GM23338 (cell line): ENCODE measurements around the gene GFRA1. TPM values are rescaled to one million over a fixed set of nuclear protein-coding genes. Genes with fewer than 3 reads are reported as not detected.

ENCODE experiments used
- ATAC-seq: fragments of 200-7000 bp; cut with Tn5 transposase; 3 replicates; pipeline ENCODE4 v1.9.1; 2020
- DNase-seq: peaks from one replicate; pipeline ENCODE4 v3.0.0-alpha.2; 2015; ENCODE audit warnings: low spot score
- H2AFZ ChIP-seq: fragments of 200-600 bp; sonication (generic); 2 replicates; pipeline ENCODE4 v1.8.0; 2016; ENCODE audit warnings: antibody characterized with exemption, mild to moderate bottlenecking, moderate library complexity
- H3F3A ChIP-seq: fragments of 200-600 bp; sonication (generic); replicated peaks from 2 replicates; pipeline ENCODE4 v1.8.0; 2017; ENCODE audit warnings: antibody characterized with exemption, mixed run types, low read depth
- H3K27ac ChIP-seq: fragments of 200-600 bp; sonication (generic); 2 replicates; pipeline ENCODE4 v1.6.1; 2016; ENCODE audit warnings: low read depth
- H3K27me3 ChIP-seq: fragments of 200-600 bp; sonication (generic); 2 replicates; pipeline ENCODE4 v1.8.0; 2016; ENCODE audit warnings: mild to moderate bottlenecking, mixed run types, moderate library complexity; ENCODE audit not compliant: insufficient read depth
- H3K36me3 ChIP-seq: fragments of 200-600 bp; sonication (generic); 2 replicates; pipeline ENCODE4 v1.8.0; 2016; ENCODE audit warnings: mild to moderate bottlenecking; ENCODE audit not compliant: insufficient read depth
- H3K4me1 ChIP-seq: fragments of 200-600 bp; sonication (generic); 2 replicates; pipeline ENCODE4 v1.8.0; 2016; ENCODE audit warnings: mild to moderate bottlenecking, moderate library complexity; ENCODE audit not compliant: insufficient read depth
- H3K4me2 ChIP-seq: fragments of 200-600 bp; sonication (generic); 2 replicates; pipeline ENCODE4 v1.7.1; 2017; ENCODE audit warnings: mixed run types
- H3K4me3 ChIP-seq: fragments of 200-600 bp; sonication (generic); 2 replicates; pipeline ENCODE4 v1.6.1; 2016; ENCODE audit warnings: mixed run types
- H3K79me2 ChIP-seq: fragments of 200-600 bp; sonication (generic); replicated peaks from 2 replicates; pipeline ENCODE4 v1.8.0; 2017; ENCODE audit warnings: mild to moderate bottlenecking; ENCODE audit not compliant: insufficient read depth
- H3K9me2 ChIP-seq: fragments of 200-600 bp; sonication (generic); 2 replicates; pipeline ENCODE4 v1.8.0; 2017; ENCODE audit not compliant: insufficient read depth
- H4K20me1 ChIP-seq: fragments of 200-600 bp; sonication (generic); replicated peaks from 2 replicates; pipeline ENCODE4 v1.8.0; 2017; ENCODE audit warnings: mild to moderate bottlenecking; ENCODE audit not compliant: insufficient read depth
- H3K27ac Mint-ChIP-seq: 2 replicates; pipeline ENCODE4 v1.8.0; 2020; ENCODE audit warnings: inconsistent platforms, mild to moderate bottlenecking, moderate library complexity, mixed read lengths
- H3K27me3 Mint-ChIP-seq: 3 replicates; pipeline ENCODE4 v1.8.0; 2022; ENCODE audit warnings: low read depth, mild to moderate bottlenecking, moderate library complexity, mixed read lengths, inconsistent platforms; ENCODE audit not compliant: insufficient read depth, poor library complexity
- H3K36me3 Mint-ChIP-seq: 3 replicates; pipeline ENCODE4 v1.8.0; 2021; ENCODE audit warnings: low read depth, mild to moderate bottlenecking, inconsistent platforms, moderate library complexity, mixed read lengths
- H3K4me1 Mint-ChIP-seq: 3 replicates; pipeline ENCODE4 v1.8.0; 2020; ENCODE audit warnings: mild to moderate bottlenecking, inconsistent platforms, mixed read lengths
- H3K4me3 Mint-ChIP-seq: 3 replicates; pipeline ENCODE4 v1.8.0; 2021; ENCODE audit warnings: moderate library complexity, mild to moderate bottlenecking, inconsistent platforms, mixed read lengths
- H3K9me3 Mint-ChIP-seq: 3 replicates; pipeline ENCODE4 v1.8.0; 2020; ENCODE audit warnings: moderate library complexity, mild to moderate bottlenecking, inconsistent platforms, mixed read lengths
- CREB1 ChIP-seq: fragments of 250-450 bp; sonication (Bioruptor Pico); IDR thresholded peaks from 2 replicates; pipeline ENCODE4 v1.5.0; 2020; ENCODE audit warnings: low read depth, mild to moderate bottlenecking, moderate library complexity
- CTCF ChIP-seq, 2 experiments: fragments of 200-600 bp in 1 of 2; sonication (generic) in 1 of 2; conservative IDR thresholded peaks; 2 replicates each; pipeline versions ENCODE4 v1.5.1 to v1.6.1; 2016 to 2017; ENCODE audit warnings: antibody characterized with exemption in 2 of 2, low read depth in 2 of 2, mild to moderate bottlenecking in 2 of 2, moderate library complexity in 1 of 2
- EZH2 ChIP-seq: fragments of 200-600 bp; sonication (generic); IDR thresholded peaks from one replicate; pipeline ENCODE4 v1.8.0; 2017; ENCODE audit warnings: antibody characterized with exemption, mild to moderate bottlenecking, low read depth; ENCODE audit not compliant: unreplicated experiment
- EZH2phosphoT487 ChIP-seq: fragments of 200-600 bp; sonication (generic); IDR thresholded peaks from one replicate; pipeline ENCODE4 v1.8.1; 2018; ENCODE audit warnings: antibody characterized with exemption; ENCODE audit not compliant: unreplicated experiment
- JUNB ChIP-seq: IDR thresholded peaks from one replicate; pipeline ENCODE4 v1.6.1; 2016; ENCODE audit warnings: antibody characterized with exemption; ENCODE audit not compliant: unreplicated experiment
- NANOG ChIP-seq: IDR thresholded peaks from 2 replicates; pipeline ENCODE4 v1.6.1; 2016; ENCODE audit warnings: antibody characterized with exemption, borderline replicate concordance
- POLR2AphosphoS5 ChIP-seq: IDR thresholded peaks from 2 replicates; pipeline ENCODE4 v1.6.1; 2016; ENCODE audit warnings: antibody characterized with exemption, low read depth
- STAT1 ChIP-seq: IDR thresholded peaks from one replicate; pipeline ENCODE4 v1.6.1; 2016; ENCODE audit warnings: antibody characterized with exemption; ENCODE audit not compliant: unreplicated experiment
- ZNF114 ChIP-seq: fragments of 250-450 bp; sonication (Bioruptor Pico); IDR thresholded peaks from 2 replicates; pipeline ENCODE4 v1.5.0; 2020; ENCODE audit warnings: mild to moderate bottlenecking, moderate library complexity
- ZNF331 ChIP-seq: fragments of 250-450 bp; sonication (Bioruptor Pico); IDR thresholded peaks from 2 replicates; pipeline ENCODE4 v1.5.0; 2020; ENCODE audit warnings: low read depth, mild to moderate bottlenecking, moderate library complexity
- polyA plus RNA-seq: library from polyadenylated mRNA; unstranded; fragments of >200 nt; fragmentation: Nextera tagmentation; extraction: Ambion mirVana; gene quantifications from 2 replicates; pipeline ENCODE4 v1.2.1, GENCODE V29; 2016
- total RNA-seq: library from RNA; depleted of rRNA; stranded (reverse); fragments of >200 nt; shearing (Covaris generic); gene quantifications from 2 replicates; pipeline ENCODE4 v1.2.3, GENCODE V29; 2014
- TF ChIP-seq, protein P1 (sequence below): IDR thresholded peaks from one replicate; pipeline ENCODE4 v1.6.1; 2018; ENCODE audit warnings: antibody characterized with exemption; ENCODE audit not compliant: unreplicated experiment
- TF ChIP-seq, protein P2 (sequence below): IDR thresholded peaks from 2 replicates; pipeline ENCODE4 v1.6.1; 2016; ENCODE audit warnings: antibody characterized with exemption

The GFRA1 gene
- total and polyA plus RNA-seq, 2 experiments from 2014 or later = 1.4 to 2.8 TPM

GRCh38 chr10:116208956-116209567 lies 63.9 kb downstream of the GFRA1 start:
- Histone ChIP-seq H3K4me1 (no peaks in the 10 kb centered on the region), H3K27me3 (no peaks in the 10 kb centered on the region), H3K27ac (no peak overlapping the region), H4K20me1 (no peaks in the 10 kb centered on the region), H3K9me2 (no peaks in the 10 kb centered on the region), H3K36me3 (no peaks in the 10 kb centered on the region), H3K4me3 (no peak overlapping the region), H2AFZ (no peak overlapping the region), H3K4me2 (no peak overlapping the region), H3K79me2 (no peaks in the 10 kb centered on the region), H3F3A (no peaks in the 10 kb centered on the region)
- H3K36me3 Mint-ChIP-seq = no peaks in the 10 kb centered on the region
- peaks cover 2% of the 10 kb centered on the region; the same call in 1 of the 3 replicates for H3K4me1 Mint-ChIP-seq
- TF ChIP-seq CREB1 (CRISPR knock-in tag) (no peak), ZNF114 (CRISPR knock-in tag) (no peak), NANOG (no peak), EZH2 (no peak), ZNF331 (CRISPR knock-in tag) (no peak), EZH2phosphoT487 (no peak), POLR2AphosphoS5 (no peak), STAT1 (no peak), CTCF (conservative IDR thresholded peaks at IDR 0.05; ENCODE audit: low read depth in 2 of 2) (no peak), JUNB (no peak)
- TF ChIP-seq, protein P1, sequence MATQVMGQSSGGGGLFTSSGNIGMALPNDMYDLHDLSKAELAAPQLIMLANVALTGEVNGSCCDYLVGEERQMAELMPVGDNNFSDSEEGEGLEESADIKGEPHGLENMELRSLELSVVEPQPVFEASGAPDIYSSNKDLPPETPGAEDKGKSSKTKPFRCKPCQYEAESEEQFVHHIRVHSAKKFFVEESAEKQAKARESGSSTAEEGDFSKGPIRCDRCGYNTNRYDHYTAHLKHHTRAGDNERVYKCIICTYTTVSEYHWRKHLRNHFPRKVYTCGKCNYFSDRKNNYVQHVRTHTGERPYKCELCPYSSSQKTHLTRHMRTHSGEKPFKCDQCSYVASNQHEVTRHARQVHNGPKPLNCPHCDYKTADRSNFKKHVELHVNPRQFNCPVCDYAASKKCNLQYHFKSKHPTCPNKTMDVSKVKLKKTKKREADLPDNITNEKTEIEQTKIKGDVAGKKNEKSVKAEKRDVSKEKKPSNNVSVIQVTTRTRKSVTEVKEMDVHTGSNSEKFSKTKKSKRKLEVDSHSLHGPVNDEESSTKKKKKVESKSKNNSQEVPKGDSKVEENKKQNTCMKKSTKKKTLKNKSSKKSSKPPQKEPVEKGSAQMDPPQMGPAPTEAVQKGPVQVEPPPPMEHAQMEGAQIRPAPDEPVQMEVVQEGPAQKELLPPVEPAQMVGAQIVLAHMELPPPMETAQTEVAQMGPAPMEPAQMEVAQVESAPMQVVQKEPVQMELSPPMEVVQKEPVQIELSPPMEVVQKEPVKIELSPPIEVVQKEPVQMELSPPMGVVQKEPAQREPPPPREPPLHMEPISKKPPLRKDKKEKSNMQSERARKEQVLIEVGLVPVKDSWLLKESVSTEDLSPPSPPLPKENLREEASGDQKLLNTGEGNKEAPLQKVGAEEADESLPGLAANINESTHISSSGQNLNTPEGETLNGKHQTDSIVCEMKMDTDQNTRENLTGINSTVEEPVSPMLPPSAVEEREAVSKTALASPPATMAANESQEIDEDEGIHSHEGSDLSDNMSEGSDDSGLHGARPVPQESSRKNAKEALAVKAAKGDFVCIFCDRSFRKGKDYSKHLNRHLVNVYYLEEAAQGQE = no peak
- TF ChIP-seq, protein P2, sequence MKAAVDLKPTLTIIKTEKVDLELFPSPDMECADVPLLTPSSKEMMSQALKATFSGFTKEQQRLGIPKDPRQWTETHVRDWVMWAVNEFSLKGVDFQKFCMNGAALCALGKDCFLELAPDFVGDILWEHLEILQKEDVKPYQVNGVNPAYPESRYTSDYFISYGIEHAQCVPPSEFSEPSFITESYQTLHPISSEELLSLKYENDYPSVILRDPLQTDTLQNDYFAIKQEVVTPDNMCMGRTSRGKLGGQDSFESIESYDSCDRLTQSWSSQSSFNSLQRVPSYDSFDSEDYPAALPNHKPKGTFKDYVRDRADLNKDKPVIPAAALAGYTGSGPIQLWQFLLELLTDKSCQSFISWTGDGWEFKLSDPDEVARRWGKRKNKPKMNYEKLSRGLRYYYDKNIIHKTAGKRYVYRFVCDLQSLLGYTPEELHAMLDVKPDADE = no peak
- H3K4me3 Mint-ChIP-seq = no peak overlapping the region
- no peaks in the 10 kb centered on the region for H3K9me3 Mint-ChIP-seq
- no peak overlapping the region for H3K27ac Mint-ChIP-seq
- ATAC-seq (no peak), DNase-seq (no peak)
- no peaks in the 10 kb centered on the region for H3K27me3 Mint-ChIP-seq
